Astrocyte of the spinal cord (primary cell): ENCODE data around the gene CHP2.

Experiments used
- DNase-seq: peaks from one replicate; pipeline ENCODE4 v3.0.0; 2011; ENCODE audit warnings: low read depth, low spot score
- H3K4me3 ChIP-seq: 2 replicates; pipeline ENCODE4 v1.5.1; 2011; ENCODE audit warnings: low read depth, mild to moderate bottlenecking, low read length, moderate library complexity
- in situ Hi-C: cut with HindIII; loops from 2 replicates; pipeline ENCODE4 v1.10.0; 2017; ENCODE audit warnings: low sequenced_read_pairs
- TF ChIP-seq, protein P1 (sequence below): IDR thresholded peaks from 2 replicates; pipeline ENCODE4 v1.5.1; 2012; ENCODE audit warnings: low read depth, mild to moderate bottlenecking, low read length, inconsistent platforms

Gene CHP2

DNA sequence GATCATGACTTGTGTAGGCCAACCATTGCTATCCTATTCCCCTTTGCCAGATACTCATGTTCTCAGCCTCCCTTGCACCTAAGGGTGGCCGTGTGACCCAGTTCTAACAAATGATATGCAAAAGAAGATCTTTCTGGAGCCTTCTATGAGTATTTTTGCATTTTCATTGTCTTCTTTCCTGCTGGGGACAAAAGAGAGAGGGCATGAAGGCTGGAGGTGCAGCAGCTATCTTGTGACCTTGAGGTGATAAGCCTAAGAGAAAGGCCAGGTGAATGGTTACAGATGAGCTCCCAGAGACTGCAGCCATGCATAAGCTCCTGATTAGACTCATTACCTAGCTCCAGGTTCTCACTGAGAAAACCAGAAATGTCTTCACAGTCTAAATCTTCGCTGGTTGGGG lies 42.1 kb downstream of the CHP2 start:
- H3K4me3 ChIP-seq = no peak overlapping the region
- TF ChIP-seq, protein P1, sequence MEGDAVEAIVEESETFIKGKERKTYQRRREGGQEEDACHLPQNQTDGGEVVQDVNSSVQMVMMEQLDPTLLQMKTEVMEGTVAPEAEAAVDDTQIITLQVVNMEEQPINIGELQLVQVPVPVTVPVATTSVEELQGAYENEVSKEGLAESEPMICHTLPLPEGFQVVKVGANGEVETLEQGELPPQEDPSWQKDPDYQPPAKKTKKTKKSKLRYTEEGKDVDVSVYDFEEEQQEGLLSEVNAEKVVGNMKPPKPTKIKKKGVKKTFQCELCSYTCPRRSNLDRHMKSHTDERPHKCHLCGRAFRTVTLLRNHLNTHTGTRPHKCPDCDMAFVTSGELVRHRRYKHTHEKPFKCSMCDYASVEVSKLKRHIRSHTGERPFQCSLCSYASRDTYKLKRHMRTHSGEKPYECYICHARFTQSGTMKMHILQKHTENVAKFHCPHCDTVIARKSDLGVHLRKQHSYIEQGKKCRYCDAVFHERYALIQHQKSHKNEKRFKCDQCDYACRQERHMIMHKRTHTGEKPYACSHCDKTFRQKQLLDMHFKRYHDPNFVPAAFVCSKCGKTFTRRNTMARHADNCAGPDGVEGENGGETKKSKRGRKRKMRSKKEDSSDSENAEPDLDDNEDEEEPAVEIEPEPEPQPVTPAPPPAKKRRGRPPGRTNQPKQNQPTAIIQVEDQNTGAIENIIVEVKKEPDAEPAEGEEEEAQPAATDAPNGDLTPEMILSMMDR = no peak
- no peak for DNase-seq
- in situ Hi-C loops = no loop called here

GRCh38 chr16:23801378-23801777 lies 46.6 kb downstream of the CHP2 start:
- no peak overlapping the region for H3K4me3 ChIP-seq
- TF ChIP-seq, protein P1 = peak; percentile 75
- peak; percentile 37 for DNase-seq
- in situ Hi-C loops = no loop called here

DNA sequence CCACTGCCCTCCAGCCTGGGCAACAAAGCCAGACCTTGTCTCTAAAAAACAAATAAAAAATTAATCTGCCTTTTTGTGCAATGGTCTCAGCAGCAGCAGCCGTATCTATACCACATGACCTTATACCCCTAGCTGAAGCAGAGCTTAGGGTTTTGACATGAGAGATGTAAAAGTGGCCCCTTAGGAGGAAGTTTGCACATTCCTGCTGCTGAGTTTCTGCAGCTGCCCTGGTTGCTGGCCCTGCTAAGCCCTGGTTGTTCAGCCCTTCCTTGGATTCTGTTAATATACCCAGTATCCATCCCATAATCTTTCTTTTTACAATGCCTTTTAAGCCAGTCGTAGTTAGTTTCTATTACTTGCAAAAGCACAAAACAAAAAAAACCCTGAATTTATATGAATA lies 48.0 kb downstream of the CHP2 start:
- DNase-seq = no peak
- in situ Hi-C loops = no loop called here
- TF ChIP-seq, protein P1 = no peak
- no peak overlapping the region for H3K4me3 ChIP-seq

DNA sequence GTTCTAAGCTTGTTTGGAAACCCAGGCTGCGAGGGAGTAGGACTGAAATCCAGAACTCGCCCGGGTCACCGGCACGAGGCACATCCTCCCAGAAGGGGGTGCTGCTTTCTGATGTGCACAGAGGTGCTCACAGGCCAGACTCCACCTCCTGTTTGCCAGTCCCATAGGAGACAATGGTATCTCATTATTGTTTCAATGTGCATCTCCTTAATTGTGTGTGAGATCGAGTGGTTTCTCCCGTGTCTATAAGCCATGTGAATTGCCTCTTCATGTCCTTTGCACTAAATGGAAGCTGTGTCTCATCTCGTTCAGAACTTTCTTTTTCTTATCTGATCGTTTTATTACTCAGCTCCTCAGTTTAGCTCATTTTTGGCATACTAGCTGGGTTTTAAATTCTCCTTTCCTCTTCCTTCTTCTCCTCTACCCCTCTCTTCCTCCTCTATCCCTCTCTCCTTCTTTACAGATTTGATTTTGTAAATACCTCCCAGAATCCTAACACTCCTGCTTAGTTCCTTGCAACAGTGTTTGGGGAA lies 48.8 kb downstream of the CHP2 start:
- TF ChIP-seq, protein P1 = peak; percentile 31
- in situ Hi-C loops = no loop called here
- H3K4me3 ChIP-seq = no peak overlapping the region
- no peak for DNase-seq

DNA sequence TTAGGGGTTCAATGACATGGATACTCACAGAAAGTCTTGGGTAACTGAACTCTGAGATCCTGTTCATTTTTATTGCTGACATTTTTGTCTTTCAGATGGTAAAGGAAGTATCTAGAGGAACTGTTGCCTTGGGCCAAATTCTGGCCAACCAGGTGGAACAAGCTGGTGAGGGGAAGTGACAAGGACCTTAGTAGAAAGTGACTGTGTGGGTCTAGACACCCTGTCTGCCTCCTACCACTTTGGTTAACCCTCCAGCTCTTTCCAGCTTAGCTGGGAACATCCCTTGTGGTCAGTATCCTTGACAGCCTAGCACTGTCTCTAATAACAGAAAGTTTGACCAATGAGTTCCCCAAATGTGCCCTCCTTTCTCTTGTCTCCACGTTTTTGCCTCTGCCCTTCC lies 52.2 kb downstream of the CHP2 start:
- in situ Hi-C loops = no loop called here
- DNase-seq = no peak
- no peak overlapping the region for H3K4me3 ChIP-seq
- TF ChIP-seq, protein P1 = no peak
